ENCODE measurements around the gene ART1. TPM values are rescaled to one million over a fixed set of nuclear protein-coding genes. Genes with fewer than 3 reads are reported as not detected.

ART1 gene
- total and polyA plus RNA-seq, 2 of the 8 experiments (the other 6 are each of a cell fraction or from before 2014, with no cell fraction given): not detected

DNA sequence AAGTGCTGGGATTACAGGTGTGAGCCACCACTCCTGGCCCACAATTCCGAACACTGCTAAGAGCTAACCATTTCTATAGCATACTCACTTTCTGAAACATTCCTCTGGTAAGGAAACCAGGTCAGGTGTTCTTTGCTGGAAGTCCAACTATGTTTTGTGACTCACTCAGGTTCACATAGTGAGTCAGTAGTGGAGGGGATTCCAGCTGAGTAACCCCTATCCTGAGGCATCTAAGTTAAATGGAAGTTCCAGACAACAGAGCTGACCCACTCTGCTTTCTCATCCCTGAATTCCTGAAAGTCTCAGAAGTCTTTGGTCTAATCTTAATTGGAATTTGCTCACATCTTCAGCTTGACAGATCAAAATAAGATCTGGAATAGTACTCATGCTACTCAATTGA lies 29.3 kb downstream of the ART1 start (continued):
- TF ChIP-seq KDM1A (IDR thresholded peaks at IDR 0.05; ENCODE audit: borderline replicate concordance, low read length) (no peak), EGR1 (IDR thresholded peaks at IDR 0.05; ENCODE audit: borderline replicate concordance, low read depth, low read length) (no peak), BRCA1 (IDR thresholded peaks at IDR 0.05; ENCODE audit: low read depth, low read length) (no peak), CTBP2 (IDR thresholded peaks at IDR 0.05; ENCODE audit: borderline replicate concordance, insufficient read depth, insufficient read length, low read length) (no peak), RBBP5 (IDR thresholded peaks at IDR 0.05; ENCODE audit: borderline replicate concordance, low read depth, low read length) (no peak), SP2 (IDR thresholded peaks at IDR 0.05; ENCODE audit: low read length) (no peak)

All from H1 (cell line).